GM18868 (cell line): ENCODE measurements around the gene ARSJ.
A peak's percentile ranks its signal among the peaks of the same experiment; 100 is the strongest.

ENCODE experiments used
- ATAC-seq: cut with Tn5 transposase; IDR thresholded peaks from one replicate; pipeline ENCODE4 v1.9.1; 2021; ENCODE audit warnings: mild to moderate bottlenecking, moderate library complexity; ENCODE audit not compliant: unreplicated experiment

ARSJ gene

GRCh38 chr4:113904877-113905276 lies 74.6 kb downstream of the ARSJ start:
- no peak for ATAC-seq

- no peak for ATAC-seq
Measured at GRCh38 chr4:113901994-113902787, 77.3 kb downstream of the ARSJ start.

GRCh38 chr4:113899271-113900070 lies 80.0 kb downstream of the ARSJ start:
- peak; percentile 95 for ATAC-seq

DNA sequence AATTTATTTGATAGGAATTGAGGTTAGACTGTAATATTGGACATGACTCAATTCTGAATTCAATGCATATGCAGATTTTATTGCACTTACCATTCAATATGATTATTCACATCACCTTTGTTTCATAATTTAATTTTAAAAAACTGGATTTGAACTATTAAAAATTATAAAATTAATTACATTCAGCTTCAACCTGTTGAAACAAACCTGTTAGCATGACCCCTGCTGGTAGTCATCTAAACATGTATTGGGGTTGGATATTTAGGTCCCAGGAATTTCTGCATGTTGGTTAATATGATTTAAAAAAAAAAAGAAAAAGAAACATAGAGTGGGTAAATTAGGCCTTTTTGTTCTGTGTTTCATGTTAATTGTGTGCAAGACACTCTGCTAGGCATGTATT lies 85.9 kb downstream of the ARSJ start:
- ATAC-seq = no peak

DNA sequence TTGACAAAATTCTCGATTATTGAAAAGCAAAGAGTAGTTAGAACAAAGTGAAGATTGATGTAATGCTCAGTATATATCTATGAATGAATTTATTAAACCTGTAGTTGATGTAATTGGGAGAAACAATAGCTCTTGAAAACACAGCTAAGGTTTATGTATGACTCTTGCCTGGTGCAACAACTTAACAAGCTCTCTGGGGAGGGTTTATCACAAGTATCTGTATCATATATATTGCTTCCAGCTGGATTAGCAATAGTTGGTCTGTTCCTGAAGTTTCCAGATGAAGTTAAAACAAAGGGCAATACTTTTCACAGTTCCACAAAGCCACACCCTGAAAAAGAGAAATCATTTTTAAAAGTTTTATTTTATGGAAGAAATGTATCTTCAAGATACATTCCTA lies 91.4 kb downstream of the ARSJ start:
- no peak for ATAC-seq

- no peak for ATAC-seq
Measured at GRCh38 chr4:113885291-113885690, 94.2 kb downstream of the ARSJ start.

DNA sequence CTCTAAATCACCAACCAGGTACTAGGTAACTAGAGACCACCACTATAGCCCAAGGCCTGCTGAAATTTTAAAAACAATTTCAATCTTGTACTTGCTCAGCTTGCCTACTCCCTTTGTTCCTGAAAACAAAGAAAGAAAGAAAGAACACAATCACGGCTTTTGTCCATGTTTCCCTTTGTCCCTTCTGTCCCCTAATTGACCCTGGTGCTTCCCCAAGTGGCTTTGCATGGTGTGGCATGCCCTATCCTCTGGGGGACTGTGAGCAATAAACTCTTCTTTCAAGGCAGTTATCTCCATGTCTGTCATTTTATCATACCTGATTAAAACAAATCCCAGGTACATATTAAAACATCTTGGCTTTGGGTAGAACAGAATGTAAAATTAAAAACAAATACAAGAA lies 94.8 kb downstream of the ARSJ start:
- no peak for ATAC-seq

GRCh38 chr4:113882668-113883067 lies 96.8 kb downstream of the ARSJ start:
- ATAC-seq = no peak

GRCh38 chr4:113881256-113881655 lies 98.2 kb downstream of the ARSJ start:
- no peak for ATAC-seq

DNA sequence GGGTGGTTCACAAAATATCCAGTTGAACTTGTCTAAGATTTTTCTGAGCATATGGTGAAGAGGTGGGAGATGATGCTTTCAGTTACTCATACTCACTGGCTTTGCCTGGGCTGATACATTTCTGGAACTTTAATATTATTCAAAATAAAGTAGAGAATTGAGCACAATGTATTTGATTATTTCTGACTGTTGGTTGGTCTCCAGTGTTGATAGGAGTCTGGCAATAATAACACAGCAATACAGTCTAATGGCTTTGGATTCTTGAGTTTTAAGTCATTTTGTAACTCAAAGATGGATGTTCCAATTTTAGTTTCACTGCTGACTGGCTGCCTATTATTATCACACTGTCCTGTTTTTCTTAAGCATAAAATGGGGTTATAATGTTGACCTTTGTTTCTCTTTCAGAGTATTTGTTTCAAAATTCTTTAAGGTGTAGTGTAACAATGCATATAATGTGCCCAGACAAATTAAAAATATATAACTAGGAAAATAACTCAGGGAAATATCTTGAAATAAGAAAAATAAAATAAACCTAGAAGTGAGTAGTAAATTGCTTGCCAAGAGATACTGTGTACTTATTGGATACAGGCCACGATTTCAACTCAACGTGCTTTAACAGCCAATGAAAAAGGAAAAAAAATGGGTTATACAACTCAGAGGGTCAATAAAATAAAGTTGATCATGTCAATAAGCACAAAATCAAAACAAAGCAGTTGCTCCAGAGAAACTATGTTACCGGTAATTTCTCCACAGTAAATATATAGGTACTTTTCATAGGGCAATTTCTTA lies 99.0 kb downstream of the ARSJ start:
- no peak for ATAC-seq

DNA sequence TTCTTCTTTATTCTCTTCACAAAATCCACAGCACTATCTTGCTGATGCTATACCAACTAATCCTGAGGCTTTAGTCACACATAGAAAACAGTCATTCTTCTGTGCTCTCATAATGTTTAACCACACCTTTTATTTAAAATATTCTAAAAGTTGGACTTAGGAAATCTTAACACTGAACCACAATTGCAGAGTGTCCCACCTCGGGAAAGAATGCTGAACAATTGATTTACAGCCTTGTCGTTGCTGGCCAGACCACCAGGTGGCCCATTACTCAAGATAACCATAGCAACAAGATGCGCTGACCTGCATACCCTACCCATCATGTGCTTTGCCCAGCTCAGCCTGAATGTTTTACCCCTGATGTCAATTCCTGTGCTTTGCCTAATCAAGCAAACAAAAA lies 100.8 kb downstream of the ARSJ start:
- ATAC-seq = no peak

GRCh38 chr4:113874480-113874879 lies 105.0 kb downstream of the ARSJ start:
- no peak for ATAC-seq

- no peak for ATAC-seq
Measured at GRCh38 chr4:113873508-113873907, 105.9 kb downstream of the ARSJ start.

DNA sequence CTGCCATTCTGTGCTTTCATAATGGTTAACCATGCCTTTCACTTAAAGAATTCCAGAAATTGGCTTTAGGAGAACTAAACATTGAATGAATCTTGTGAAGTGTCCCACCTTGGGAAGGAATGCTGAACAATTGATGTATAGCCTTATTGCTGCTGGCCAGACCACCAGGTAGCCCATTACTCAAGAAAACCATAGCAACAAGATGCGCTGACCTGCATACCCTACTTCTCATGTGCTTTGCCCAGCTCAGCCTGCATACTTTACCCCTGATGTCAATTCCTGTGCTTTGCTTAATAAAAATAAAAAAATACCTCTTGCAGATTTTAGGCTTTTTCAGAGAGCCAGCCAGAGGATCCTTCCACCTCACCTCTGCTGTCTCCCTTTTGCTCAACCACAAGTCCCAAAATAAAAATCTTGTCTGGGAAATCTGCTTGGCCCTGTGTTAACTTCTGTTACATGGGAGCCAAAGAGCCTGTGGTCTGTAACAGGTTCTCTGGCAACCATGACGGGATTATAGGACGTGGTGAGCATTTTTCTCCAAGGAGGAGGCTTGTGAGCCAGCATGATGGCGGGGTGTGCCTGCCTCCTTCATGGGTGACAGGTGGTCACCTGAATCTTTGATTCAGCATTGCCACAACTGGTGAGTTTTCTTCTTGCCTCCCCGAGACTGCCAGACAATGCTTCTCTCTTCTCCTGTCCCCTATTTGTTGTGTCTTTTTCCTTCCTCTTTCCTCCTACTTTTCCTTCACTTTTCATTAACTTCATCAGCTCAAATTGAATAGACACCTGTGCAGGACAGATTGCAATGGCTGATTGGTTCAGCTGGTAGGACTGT lies 106.8 kb downstream of the ARSJ start:
- no peak for ATAC-seq

GRCh38 chr4:113871080-113871479 lies 108.4 kb downstream of the ARSJ start:
- no peak for ATAC-seq

DNA sequence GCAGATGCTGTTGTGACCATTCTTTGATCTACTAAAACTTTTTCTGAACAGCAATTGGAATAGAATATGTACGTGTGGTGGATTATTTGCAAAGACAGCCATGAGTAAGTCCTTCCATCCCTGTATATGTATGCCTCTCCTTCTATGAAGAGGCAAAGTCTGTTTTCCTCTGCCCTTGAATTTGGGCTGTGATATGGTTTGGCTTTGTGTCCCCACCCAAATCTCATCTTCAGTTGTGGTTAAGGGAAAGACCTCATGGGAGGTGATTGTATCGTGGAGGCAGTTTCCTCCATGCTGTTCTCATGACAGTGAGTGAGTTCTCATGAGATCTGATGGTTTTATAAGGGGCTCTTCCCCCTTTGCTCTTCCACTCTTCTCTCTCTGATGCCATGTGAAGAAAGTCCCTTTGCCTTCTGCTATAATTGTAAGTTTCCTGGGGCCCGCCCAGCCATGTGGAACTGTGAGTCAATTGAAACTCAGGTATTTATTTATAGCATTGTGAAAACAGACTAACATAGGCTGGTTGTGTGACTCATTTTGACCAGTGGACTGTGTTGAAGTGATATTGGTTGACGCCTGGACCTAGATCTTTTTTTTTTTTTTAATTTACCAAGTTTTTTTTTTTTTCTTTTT lies 109.6 kb downstream of the ARSJ start:
- ATAC-seq = peak; percentile 99

DNA sequence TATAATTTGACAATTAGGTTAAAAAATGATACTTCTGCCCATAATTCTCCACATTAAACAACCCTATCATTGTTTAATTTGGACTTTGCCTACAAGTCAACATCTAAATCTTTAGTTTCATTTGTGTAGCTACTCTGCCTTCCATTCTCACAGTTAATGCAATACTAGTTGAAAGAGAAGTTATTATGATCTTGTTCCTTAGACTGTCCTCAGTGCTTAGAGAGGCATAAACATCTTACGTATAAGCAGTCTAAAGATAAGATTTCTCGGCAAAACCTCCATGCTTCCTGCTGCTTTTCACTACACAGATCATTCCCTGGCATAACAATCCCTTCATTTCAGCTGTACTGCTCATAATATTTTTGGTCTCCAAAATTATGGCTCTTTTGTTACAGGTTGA lies 112.8 kb downstream of the ARSJ start:
- ATAC-seq = no peak

DNA sequence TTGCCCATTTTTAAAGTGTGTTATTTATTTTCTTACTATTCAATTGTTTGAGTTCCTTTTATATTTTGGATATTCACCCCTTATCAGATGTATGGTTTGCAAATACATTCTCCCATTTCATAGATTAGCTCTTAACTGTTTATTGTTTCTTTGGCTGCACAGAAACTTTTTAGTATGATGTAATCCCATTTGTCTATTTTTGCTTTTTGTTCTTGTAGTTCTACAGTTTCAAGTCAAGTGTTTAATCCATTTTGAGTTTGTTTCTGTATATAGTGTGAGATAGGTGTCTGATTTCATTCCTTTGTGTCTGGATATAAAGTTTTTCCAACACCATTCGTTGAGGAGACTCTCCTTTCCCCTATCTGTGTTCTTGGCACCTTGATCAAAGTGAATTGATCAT lies 120.5 kb downstream of the ARSJ start:
- ATAC-seq = no peak

- no peak for ATAC-seq
Measured at GRCh38 chr4:113851816-113852215, 127.6 kb downstream of the ARSJ start.
